Neutrophil (primary cell): ENCODE measurements around the gene VRK1.

ENCODE experiments used
- H3K27ac ChIP-seq: fragments of 200-600 bp; sonication (generic); 2 replicates; pipeline ENCODE4 v1.5.1; 2016; ENCODE audit warnings: mild to moderate bottlenecking, moderate library complexity
- H3K27me3 ChIP-seq: fragments of 200-600 bp; sonication (generic); 2 replicates; pipeline ENCODE4 v1.6.0; 2016; ENCODE audit warnings: mild to moderate bottlenecking
- H3K36me3 ChIP-seq: fragments of 200-600 bp; sonication (generic); 2 replicates; pipeline ENCODE4 v1.5.1; 2017
- H3K4me1 ChIP-seq, 2 experiments: fragments of 200-600 bp in 1 of 2; sonication (generic) in 1 of 2; 1 replicate in 1 of 2; 2 replicates in 1 of 2; pipeline versions ENCODE4 v1.5.1 to v1.6.1; 2013 to 2016; ENCODE audit warnings: low read depth in 1 of 2, low read length in 1 of 2, mild to moderate bottlenecking in 1 of 2, moderate library complexity in 1 of 2; ENCODE audit not compliant: control insufficient read depth in 1 of 2, insufficient read depth in 1 of 2
- H3K4me3 ChIP-seq, 2 experiments: fragments of 200-600 bp in 1 of 2; sonication (generic) in 1 of 2; 1 replicate in 1 of 2; 2 replicates in 1 of 2; pipeline ENCODE4 v1.5.1; 2013 to 2016; ENCODE audit warnings: low read depth in 1 of 2, low read length in 1 of 2, mild to moderate bottlenecking in 1 of 2, moderate library complexity in 1 of 2
- H3K9me3 ChIP-seq: fragments of 200-600 bp; sonication (generic); 2 replicates; pipeline ENCODE4 v1.5.1; 2016
- TF ChIP-seq, protein P1 (sequence below): fragments of 200-600 bp; sonication (generic); IDR thresholded peaks from 2 replicates; pipeline ENCODE4 v1.5.1; 2016; ENCODE audit warnings: antibody characterized with exemption

The VRK1 gene

DNA sequence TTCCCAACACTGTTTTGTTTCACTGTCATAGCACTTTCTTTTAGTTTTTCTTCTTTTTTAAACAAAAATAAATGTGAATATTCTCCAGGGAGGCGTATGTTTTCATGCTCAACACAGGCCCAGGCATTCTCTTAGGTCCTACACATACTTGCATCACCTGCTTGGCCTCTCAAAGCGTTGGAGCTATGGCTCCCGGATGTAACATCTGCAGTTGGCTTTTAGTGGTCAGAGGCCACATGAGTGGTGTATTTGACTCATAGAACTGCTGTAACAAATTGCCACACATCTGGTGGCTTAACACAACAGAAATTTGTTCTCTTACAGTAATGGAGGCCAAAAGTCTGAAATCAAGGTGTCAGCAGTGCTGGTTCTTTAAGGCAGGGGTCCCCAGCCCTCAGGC is 44.6 kb upstream of the VRK1 start:
- TF ChIP-seq, protein P1, sequence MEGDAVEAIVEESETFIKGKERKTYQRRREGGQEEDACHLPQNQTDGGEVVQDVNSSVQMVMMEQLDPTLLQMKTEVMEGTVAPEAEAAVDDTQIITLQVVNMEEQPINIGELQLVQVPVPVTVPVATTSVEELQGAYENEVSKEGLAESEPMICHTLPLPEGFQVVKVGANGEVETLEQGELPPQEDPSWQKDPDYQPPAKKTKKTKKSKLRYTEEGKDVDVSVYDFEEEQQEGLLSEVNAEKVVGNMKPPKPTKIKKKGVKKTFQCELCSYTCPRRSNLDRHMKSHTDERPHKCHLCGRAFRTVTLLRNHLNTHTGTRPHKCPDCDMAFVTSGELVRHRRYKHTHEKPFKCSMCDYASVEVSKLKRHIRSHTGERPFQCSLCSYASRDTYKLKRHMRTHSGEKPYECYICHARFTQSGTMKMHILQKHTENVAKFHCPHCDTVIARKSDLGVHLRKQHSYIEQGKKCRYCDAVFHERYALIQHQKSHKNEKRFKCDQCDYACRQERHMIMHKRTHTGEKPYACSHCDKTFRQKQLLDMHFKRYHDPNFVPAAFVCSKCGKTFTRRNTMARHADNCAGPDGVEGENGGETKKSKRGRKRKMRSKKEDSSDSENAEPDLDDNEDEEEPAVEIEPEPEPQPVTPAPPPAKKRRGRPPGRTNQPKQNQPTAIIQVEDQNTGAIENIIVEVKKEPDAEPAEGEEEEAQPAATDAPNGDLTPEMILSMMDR: no peak
- Histone ChIP-seq H3K9me3 (no peaks in the 10 kb centered on the region), H3K27ac (peak overlapping the region; percentile 24), H3K4me3 (no peak overlapping the region), H3K27me3 (peaks cover 30% of the 10 kb centered on the region), H3K4me1 (peaks cover 6 to 16% of the 10 kb centered on the region in 2 experiments), H3K36me3 (no peaks in the 10 kb centered on the region)

DNA sequence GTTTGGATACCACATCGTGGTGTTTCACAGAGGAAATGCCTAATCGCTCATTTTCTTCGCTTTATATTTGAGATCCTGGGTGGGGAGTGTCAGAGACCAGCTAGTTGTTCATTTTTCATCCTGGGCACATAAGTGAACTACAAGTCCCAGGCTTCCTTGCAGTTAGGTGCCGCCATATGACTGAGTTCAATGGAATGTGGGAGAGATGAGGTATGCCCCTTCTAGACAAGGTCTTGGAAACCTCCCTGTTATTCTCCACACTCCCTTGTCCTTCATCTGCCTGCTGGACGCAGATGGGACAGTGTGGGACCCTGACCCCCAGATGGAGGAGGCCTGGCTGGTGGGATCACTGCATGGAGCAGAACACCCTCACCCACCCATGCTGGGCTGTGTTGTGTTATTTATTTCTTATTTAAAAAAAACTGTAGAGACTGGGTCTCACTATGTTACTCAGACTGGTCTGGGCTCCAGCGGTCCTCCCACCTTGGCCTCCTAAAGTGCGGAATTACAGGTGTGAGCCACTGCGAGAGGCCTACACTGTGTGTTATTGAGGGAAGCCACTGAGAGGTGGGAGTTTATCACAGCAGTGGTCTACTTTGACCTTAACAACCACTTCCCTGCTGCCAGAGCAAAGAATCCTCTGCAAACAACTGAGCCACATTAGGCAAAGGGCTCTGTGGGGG is 42.9 kb upstream of the VRK1 start:
- TF ChIP-seq, protein P1: no peak
- no peaks in the 10 kb centered on the region for H3K36me3 ChIP-seq
- H3K9me3 ChIP-seq: no peaks in the 10 kb centered on the region
- H3K27me3 ChIP-seq: peaks cover 31% of the 10 kb centered on the region
- no peak overlapping the region for H3K27ac ChIP-seq
- no peak overlapping the region for H3K4me3 ChIP-seq
- peaks cover 6 to 16% of the 10 kb centered on the region in 2 experiments for H3K4me1 ChIP-seq

DNA sequence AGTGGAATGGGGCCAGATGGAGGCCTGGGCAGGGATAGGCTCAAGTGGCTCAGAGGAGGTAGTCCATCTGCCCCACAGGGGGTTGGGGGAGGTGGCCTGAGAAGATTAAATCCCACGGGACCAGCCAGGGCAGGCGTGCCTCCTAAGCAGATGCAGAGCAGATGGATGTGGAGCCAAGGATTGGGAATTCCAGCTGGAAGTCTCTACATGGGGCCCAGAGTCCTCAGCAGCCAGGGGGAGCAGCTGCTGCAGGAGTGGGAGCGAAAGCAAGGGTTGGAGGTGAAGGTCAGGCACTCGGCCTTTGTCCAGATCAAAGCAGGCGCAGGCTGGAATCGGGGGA is 42.4 kb upstream of the VRK1 start:
- TF ChIP-seq, protein P1: no peak
- H3K27ac ChIP-seq: no peak overlapping the region
- H3K9me3 ChIP-seq: no peaks in the 10 kb centered on the region
- peaks cover 31% of the 10 kb centered on the region for H3K27me3 ChIP-seq
- H3K4me1 ChIP-seq: peaks cover 6 to 16% of the 10 kb centered on the region in 2 experiments
- no peak overlapping the region for H3K4me3 ChIP-seq
- H3K36me3 ChIP-seq: no peaks in the 10 kb centered on the region

DNA sequence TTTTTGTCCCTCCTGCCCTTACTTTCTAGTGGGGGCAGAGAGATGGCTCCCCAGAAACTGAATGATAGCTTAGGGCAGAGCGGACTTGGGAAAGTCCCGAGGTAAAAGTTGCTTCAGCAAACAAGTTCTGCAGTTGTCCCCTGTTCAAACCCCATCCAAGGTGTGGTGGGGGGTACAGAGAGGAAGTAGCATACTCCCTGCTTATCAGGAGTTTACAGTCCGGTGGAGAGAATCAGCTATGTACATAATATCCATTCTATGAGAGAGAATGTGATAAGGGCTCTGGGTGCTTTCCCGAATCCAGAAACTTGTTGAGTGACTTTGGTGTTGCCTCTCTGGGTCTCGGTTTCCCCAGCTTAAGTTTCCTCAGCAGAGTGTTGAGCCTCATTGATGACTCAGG is 40.4 kb upstream of the VRK1 start:
- Histone ChIP-seq H3K4me1 (peaks cover 6 to 16% of the 10 kb centered on the region in 2 experiments), H3K27ac (no peak overlapping the region), H3K9me3 (no peaks in the 10 kb centered on the region), H3K4me3 (no peak overlapping the region), H3K27me3 (peaks cover 40% of the 10 kb centered on the region), H3K36me3 (no peaks in the 10 kb centered on the region)
- TF ChIP-seq, protein P1: no peak

DNA sequence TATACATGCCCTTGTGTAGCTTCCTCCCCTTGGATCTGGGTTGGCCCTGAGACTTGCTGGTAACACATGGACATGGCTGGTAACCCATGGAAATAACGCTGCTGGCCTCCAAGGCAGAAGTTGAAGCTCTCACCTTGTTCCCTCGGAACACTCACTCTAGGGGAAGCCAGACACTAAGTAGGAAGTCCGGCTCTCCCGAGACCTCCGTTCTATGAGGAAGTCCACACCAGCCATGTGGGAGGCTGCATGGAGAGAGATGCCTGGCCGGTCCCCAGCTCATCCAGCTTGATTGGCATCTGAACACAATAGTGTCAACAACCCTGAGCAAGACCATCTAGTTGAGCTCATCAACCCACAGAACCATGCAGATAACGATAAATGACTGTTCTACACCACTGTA is 39.7 kb upstream of the VRK1 start:
- TF ChIP-seq, protein P1: no peak
- Histone ChIP-seq H3K9me3 (no peaks in the 10 kb centered on the region), H3K4me3 (no peak overlapping the region), H3K27me3 (peaks cover 40% of the 10 kb centered on the region), H3K36me3 (no peaks in the 10 kb centered on the region), H3K27ac (no peak overlapping the region), H3K4me1 (peaks cover 6 to 13% of the 10 kb centered on the region in 2 experiments)
